ENCODE data around the gene GRIA3. TPM values are rescaled to one million over a fixed set of nuclear protein-coding genes. Genes with fewer than 3 reads are reported as not detected.

The GRIA3 gene
- total and polyA plus RNA-seq, 10 of the 15 experiments (the other 5 are each of a cell fraction or from before 2014, with no cell fraction given): 0.45 to 4.3 (median 2.2) TPM

- in situ Hi-C loops (cut with MboI) (no loop called here), intact Hi-C loops (cut with micrococcal nuclease; ENCODE audit: unreplicated experiment) (no loop called here)
- ATAC-seq: no peak
- SMC1A ChIA-PET (ENCODE audit: uncharacterized antibody, unreplicated experiment): interaction anchor here (1.0 to 1.8 kb wide), 3 partner anchors 44 to 245 kb away, joined by 3 to 5 read pairs (median 5); no protein-coding TSS in a partner anchor
- WGBS (ENCODE audit: insufficient coverage, insufficient replicate concordance, low lambda C conversion rate, missing lambda C conversion rate): 45% methylated on average over 3 of the region's 3 CpGs
- POLR2A ChIA-PET: no interaction called here
- H3K27me3 ChIP-seq (replicated peaks in 1 of 2; ENCODE audit: control insufficient read depth in 2 of 2, insufficient read depth in 2 of 2, low read length in 1 of 2): no peaks in the 10 kb centered on the region
- H3K4me3 ChIP-seq: no peak overlapping the region
- H3K79me2 ChIP-seq (ENCODE audit: control insufficient read depth, insufficient read depth, low read length): no peaks in the 10 kb centered on the region
- no peak for DNase-seq (ENCODE audit: low read depth, low spot score)
- no peaks in the 10 kb centered on the region for H3K36me3 ChIP-seq (ENCODE audit: control insufficient read depth in 2 of 2, insufficient read depth in 2 of 2, low read length in 1 of 2)
- no peak overlapping the region for H2AFZ ChIP-seq (ENCODE audit: control insufficient read depth, low read depth, low read length)
- H3K4me2 ChIP-seq (ENCODE audit: control insufficient read depth, insufficient read depth): no peak overlapping the region
- RAD21 ChIA-PET (ENCODE audit: unreplicated experiment): no interaction called here
- FAIRE-seq: no peak
- no TSS peak for BruUV-seq (replicated peaks)
- no peak overlapping the region for H3K9ac ChIP-seq (ENCODE audit: control insufficient read depth, insufficient read depth, low read length)
- no peaks in the 10 kb centered on the region for H3K9me3 ChIP-seq (replicated peaks; ENCODE audit: control insufficient read depth, insufficient read depth, low read length)
- no peak overlapping the region for H3K27ac ChIP-seq (ENCODE audit: control insufficient read depth, insufficient read depth)
- CTCF ChIA-PET: interaction anchor here (0.6 to 1.6 kb wide), 4 partner anchors 22 to 1999 kb away, joined by 3 to 5 read pairs (median 3); no protein-coding TSS in a partner anchor
- no peaks in the 10 kb centered on the region for H4K20me1 ChIP-seq (ENCODE audit: control insufficient read depth, insufficient read depth)
- H3K4me1 ChIP-seq (ENCODE audit: control insufficient read depth, insufficient read depth, low read length): no peaks in the 10 kb centered on the region
- TF ChIP-seq EZH2 (IDR thresholded peaks at IDR 0.05; ENCODE audit: borderline replicate concordance, control insufficient read depth, low read depth, low read length): no peak
- no peak for TF ChIP-seq BHLHE40 (IDR thresholded peaks at IDR 0.05; ENCODE audit: borderline replicate concordance in 1 of 2, low read depth in 2 of 2, low read length in 1 of 2)
- no peak for TF ChIP-seq ZNF687 (IDR thresholded peaks at IDR 0.05)
- TF ChIP-seq SMC3 (IDR thresholded peaks at IDR 0.05; ENCODE audit: borderline replicate concordance, low read length): no peak
- TF ChIP-seq SREBF2 (IDR thresholded peaks at IDR 0.05; ENCODE audit: low read length): no peak
- no peak for TF ChIP-seq E2F8 (IDR thresholded peaks at IDR 0.05; ENCODE audit: low read depth, partially characterized antibody)
- TF ChIP-seq E4F1 (IDR thresholded peaks at IDR 0.05; ENCODE audit: borderline replicate concordance, partially characterized antibody): no peak
- TF ChIP-seq PAX8 (IDR thresholded peaks at IDR 0.05): no peak
- no peak for TF ChIP-seq TAF1 (IDR thresholded peaks at IDR 0.05; ENCODE audit: borderline replicate concordance, low read depth, low read length)
- TF ChIP-seq HSF1 (IDR thresholded peaks at IDR 0.05; ENCODE audit: low read depth, low read length): no peak
- no peak for TF ChIP-seq IRF4 (IDR thresholded peaks at IDR 0.05; ENCODE audit: low read depth, low read length)
Observed at GRCh38 chrX:123447506-123447905, 263.4 kb downstream of the GRIA3 start.
